Cerebellar nuclear complex (tissue), 1 donor: ENCODE results near the gene PABPN1.

Experiments used
- DNase-seq, 2 experiments: peaks; one replicate each; lab custom pipeline; 2025; lab: John Stamatoyannopoulos, UW

PABPN1 gene

GRCh38 chr14:23326491-23327332 is 5.5 kb downstream of the PABPN1 start:
- no peak for DNase-seq

GRCh38 chr14:23327947-23328744 is 6.9 kb downstream of the PABPN1 start:
- DNase-seq, result peak in 1 of 2 experiments; percentile 26

GRCh38 chr14:23335623-23336022 is 14.4 kb downstream of the PABPN1 start:
- no peak for DNase-seq

GRCh38 chr14:23339506-23340268 is 18.4 kb downstream of the PABPN1 start:
- DNase-seq, result no peak

- no peak for DNase-seq
These were observed 23.2 kb downstream of the PABPN1 start for GRCh38 chr14:23344481-23344880.

- DNase-seq, result no peak
These were observed 24.9 kb downstream of the PABPN1 start for GRCh38 chr14:23345987-23346692.

GRCh38 chr14:23346693-23347405 is 25.6 kb downstream of the PABPN1 start:
- DNase-seq, result no peak

- DNase-seq, result no peak
These were observed 26.4 kb downstream of the PABPN1 start for GRCh38 chr14:23347406-23348296.

GRCh38 chr14:23348297-23348655 is 27.0 kb downstream of the PABPN1 start:
- DNase-seq, result no peak

- no peak for DNase-seq
These were observed 28.0 kb downstream of the PABPN1 start for GRCh38 chr14:23349156-23349845.

GRCh38 chr14:23351681-23352505 is 30.6 kb downstream of the PABPN1 start:
- no peak for DNase-seq

- peak in 1 of 2 experiments; percentile 83 for DNase-seq
These were observed 31.5 kb downstream of the PABPN1 start, which contains the start of gene SLC22A17 for GRCh38 chr14:23352506-23353432. SLC22A17 (minus strand) TSS chr14:23352887.

GRCh38 chr14:23353433-23353780 is 32.1 kb downstream of the PABPN1 start:
- no peak for DNase-seq

GRCh38 chr14:23354990-23355389 is 33.7 kb downstream of the PABPN1 start:
- no peak for DNase-seq

- no peak for DNase-seq
These were observed 34.7 kb downstream of the PABPN1 start for GRCh38 chr14:23355871-23356435.

GRCh38 chr14:23356662-23357061 is 35.4 kb downstream of the PABPN1 start:
- DNase-seq, result no peak

- no peak for DNase-seq
These were observed 36.0 kb downstream of the PABPN1 start for GRCh38 chr14:23357261-23357660.
